ENCODE measurements around the gene NEK8.

NEK8 gene

DNA sequence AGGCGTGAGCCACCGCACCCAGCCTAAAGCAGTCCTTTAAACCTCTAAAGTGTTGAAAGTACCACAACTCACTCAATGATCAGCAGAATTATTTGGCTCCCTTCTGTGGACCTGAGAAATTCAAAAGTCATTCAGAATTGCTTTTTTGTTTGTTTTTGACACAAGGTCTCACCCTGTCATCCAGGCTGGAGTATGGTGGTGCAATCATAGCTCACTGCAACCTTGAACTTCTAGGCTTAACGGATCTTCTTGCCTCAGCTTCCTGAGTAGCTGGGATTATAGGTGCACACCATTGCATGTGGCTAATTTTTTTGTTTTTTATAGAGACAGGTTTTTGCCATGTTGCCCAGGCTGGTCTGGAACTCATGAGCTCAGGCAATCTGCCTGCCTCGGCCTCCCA, 59.5 kb downstream of the NEK8 start:
- TF ChIP-seq POLR2AphosphoS5 (IDR thresholded peaks at IDR 0.05; ENCODE audit: low read depth, low read length) (no peak), TAF1 (IDR thresholded peaks at IDR 0.05; ENCODE audit: borderline replicate concordance, insufficient read depth, low read length) (no peak), FOXP2 (optimal IDR thresholded peaks at IDR 0.05; ENCODE audit: borderline replicate concordance, extremely low read depth, extremely low read length, insufficient read depth) (no peak), SIN3A (IDR thresholded peaks at IDR 0.05; ENCODE audit: borderline replicate concordance, insufficient read depth, low read length) (no peak)
- TF ChIP-seq, protein P1, sequence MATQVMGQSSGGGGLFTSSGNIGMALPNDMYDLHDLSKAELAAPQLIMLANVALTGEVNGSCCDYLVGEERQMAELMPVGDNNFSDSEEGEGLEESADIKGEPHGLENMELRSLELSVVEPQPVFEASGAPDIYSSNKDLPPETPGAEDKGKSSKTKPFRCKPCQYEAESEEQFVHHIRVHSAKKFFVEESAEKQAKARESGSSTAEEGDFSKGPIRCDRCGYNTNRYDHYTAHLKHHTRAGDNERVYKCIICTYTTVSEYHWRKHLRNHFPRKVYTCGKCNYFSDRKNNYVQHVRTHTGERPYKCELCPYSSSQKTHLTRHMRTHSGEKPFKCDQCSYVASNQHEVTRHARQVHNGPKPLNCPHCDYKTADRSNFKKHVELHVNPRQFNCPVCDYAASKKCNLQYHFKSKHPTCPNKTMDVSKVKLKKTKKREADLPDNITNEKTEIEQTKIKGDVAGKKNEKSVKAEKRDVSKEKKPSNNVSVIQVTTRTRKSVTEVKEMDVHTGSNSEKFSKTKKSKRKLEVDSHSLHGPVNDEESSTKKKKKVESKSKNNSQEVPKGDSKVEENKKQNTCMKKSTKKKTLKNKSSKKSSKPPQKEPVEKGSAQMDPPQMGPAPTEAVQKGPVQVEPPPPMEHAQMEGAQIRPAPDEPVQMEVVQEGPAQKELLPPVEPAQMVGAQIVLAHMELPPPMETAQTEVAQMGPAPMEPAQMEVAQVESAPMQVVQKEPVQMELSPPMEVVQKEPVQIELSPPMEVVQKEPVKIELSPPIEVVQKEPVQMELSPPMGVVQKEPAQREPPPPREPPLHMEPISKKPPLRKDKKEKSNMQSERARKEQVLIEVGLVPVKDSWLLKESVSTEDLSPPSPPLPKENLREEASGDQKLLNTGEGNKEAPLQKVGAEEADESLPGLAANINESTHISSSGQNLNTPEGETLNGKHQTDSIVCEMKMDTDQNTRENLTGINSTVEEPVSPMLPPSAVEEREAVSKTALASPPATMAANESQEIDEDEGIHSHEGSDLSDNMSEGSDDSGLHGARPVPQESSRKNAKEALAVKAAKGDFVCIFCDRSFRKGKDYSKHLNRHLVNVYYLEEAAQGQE (IDR thresholded peaks at IDR 0.05; ENCODE audit: insufficient read depth in 1 of 2, low read depth in 2 of 2, low read length in 2 of 2), result no peak

All from PFSK-1 (cell line).